Neural cell (in vitro differentiated cells): ENCODE results near the gene CELA2A.

Experiments used
- EP300 ChIP-seq: fragments of 450-650 bp; conservative IDR thresholded peaks from 2 replicates; pipeline ENCODE4 v1.6.1; 2014; ENCODE audit warnings: antibody characterized with exemption, mild to moderate bottlenecking, moderate library complexity; ENCODE audit not compliant: poor library complexity, severe bottlenecking
- EZH2 ChIP-seq: fragments of 200-600, 300-800 bp; shearing (Covaris generic), sonication (generic); IDR thresholded peaks from 2 replicates; pipeline ENCODE4 v1.6.1; 2014; ENCODE audit warnings: antibody characterized with exemption, low read length, borderline replicate concordance, mild to moderate bottlenecking; ENCODE audit not compliant: insufficient read depth, poor library complexity, severe bottlenecking
- MXI1 ChIP-seq: fragments of 450-650 bp; conservative IDR thresholded peaks from 2 replicates; pipeline ENCODE4 v1.6.1; 2014; ENCODE audit warnings: antibody characterized with exemption, mild to moderate bottlenecking; ENCODE audit not compliant: poor library complexity, severe bottlenecking
- POLR2AphosphoS5 ChIP-seq: IDR thresholded peaks from 2 replicates; pipeline ENCODE4 v1.6.1; 2012
- SMC3 ChIP-seq: fragments of 450-650 bp; conservative IDR thresholded peaks from 2 replicates; pipeline ENCODE4 v1.6.1; 2014; ENCODE audit warnings: antibody characterized with exemption, mild to moderate bottlenecking, moderate library complexity; ENCODE audit not compliant: poor library complexity
- TF ChIP-seq, protein P1 (sequence below): fragments of 450-650 bp; IDR thresholded peaks from 2 replicates; pipeline ENCODE4 v1.5.1; 2014; ENCODE audit warnings: antibody characterized with exemption, mild to moderate bottlenecking, moderate library complexity; ENCODE audit not compliant: poor library complexity, severe bottlenecking
- TF ChIP-seq, protein P2 (sequence below): IDR thresholded peaks from 2 replicates; pipeline ENCODE4 v1.6.1; 2012; ENCODE audit warnings: borderline replicate concordance

DNA sequence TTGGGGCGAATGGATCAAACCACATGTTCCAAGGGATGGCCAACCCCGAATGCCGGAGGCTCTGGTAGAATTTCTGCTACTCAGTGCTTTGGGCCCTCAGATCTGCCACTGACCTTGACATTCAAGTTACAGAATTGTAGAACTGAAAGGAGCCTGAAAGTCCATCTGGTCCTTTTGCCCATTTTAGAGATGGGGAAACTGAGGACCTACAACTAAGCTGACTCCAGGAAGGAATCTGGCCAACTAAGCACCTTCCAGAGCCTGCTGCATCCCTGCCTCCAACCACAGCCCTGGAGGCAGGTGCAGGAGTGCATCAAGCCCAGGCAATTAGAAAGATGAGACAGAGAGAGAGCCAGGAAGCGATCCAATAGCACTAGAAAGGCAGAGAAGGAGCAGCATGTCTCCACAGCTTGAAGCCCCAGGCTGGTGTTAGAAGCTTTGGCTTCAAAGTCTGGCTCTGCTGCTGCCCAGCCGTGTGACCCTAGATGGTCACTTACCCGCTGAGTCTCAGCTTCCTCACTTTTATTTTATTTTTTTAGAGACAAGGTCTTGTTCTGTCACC lies 19.6 kb upstream of the CELA2A start:
- TF ChIP-seq, protein P1, sequence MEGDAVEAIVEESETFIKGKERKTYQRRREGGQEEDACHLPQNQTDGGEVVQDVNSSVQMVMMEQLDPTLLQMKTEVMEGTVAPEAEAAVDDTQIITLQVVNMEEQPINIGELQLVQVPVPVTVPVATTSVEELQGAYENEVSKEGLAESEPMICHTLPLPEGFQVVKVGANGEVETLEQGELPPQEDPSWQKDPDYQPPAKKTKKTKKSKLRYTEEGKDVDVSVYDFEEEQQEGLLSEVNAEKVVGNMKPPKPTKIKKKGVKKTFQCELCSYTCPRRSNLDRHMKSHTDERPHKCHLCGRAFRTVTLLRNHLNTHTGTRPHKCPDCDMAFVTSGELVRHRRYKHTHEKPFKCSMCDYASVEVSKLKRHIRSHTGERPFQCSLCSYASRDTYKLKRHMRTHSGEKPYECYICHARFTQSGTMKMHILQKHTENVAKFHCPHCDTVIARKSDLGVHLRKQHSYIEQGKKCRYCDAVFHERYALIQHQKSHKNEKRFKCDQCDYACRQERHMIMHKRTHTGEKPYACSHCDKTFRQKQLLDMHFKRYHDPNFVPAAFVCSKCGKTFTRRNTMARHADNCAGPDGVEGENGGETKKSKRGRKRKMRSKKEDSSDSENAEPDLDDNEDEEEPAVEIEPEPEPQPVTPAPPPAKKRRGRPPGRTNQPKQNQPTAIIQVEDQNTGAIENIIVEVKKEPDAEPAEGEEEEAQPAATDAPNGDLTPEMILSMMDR, result no peak
- TF ChIP-seq, protein P2, sequence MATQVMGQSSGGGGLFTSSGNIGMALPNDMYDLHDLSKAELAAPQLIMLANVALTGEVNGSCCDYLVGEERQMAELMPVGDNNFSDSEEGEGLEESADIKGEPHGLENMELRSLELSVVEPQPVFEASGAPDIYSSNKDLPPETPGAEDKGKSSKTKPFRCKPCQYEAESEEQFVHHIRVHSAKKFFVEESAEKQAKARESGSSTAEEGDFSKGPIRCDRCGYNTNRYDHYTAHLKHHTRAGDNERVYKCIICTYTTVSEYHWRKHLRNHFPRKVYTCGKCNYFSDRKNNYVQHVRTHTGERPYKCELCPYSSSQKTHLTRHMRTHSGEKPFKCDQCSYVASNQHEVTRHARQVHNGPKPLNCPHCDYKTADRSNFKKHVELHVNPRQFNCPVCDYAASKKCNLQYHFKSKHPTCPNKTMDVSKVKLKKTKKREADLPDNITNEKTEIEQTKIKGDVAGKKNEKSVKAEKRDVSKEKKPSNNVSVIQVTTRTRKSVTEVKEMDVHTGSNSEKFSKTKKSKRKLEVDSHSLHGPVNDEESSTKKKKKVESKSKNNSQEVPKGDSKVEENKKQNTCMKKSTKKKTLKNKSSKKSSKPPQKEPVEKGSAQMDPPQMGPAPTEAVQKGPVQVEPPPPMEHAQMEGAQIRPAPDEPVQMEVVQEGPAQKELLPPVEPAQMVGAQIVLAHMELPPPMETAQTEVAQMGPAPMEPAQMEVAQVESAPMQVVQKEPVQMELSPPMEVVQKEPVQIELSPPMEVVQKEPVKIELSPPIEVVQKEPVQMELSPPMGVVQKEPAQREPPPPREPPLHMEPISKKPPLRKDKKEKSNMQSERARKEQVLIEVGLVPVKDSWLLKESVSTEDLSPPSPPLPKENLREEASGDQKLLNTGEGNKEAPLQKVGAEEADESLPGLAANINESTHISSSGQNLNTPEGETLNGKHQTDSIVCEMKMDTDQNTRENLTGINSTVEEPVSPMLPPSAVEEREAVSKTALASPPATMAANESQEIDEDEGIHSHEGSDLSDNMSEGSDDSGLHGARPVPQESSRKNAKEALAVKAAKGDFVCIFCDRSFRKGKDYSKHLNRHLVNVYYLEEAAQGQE, result no peak
- TF ChIP-seq EZH2 (no peak), EP300 (no peak), POLR2AphosphoS5 (no peak), MXI1 (no peak), SMC3 (no peak)
